Ovary (tissue), 9 donors: ENCODE measurements around the gene IRF1. TPM values are rescaled to one million over a fixed set of nuclear protein-coding genes. Genes with fewer than 3 reads are reported as not detected.

Source experiments
- DNase-seq, 5 donors: peaks; one replicate each; pipeline ENCODE4 v3.0.0-alpha.2; 2019 to 2020
- H3K27ac ChIP-seq, 2 donors: fragments of 200-600 bp; one replicate each; pipeline versions ENCODE4 v1.5.1 to v1.8.0; 2019 to 2022
- H3K27me3 ChIP-seq: fragments of 200-600 bp; one replicate; pipeline ENCODE4 v1.8.0; 2022
- H3K36me3 ChIP-seq: fragments of 200-600 bp; sonication (generic); one replicate; pipeline ENCODE4 v1.5.1; 2019
- H3K4me1 ChIP-seq: one replicate; pipeline ENCODE4 v1.8.1; 2013; ENCODE audit warnings: mild to moderate bottlenecking, moderate library complexity; ENCODE audit not compliant: insufficient read depth
- H3K4me3 ChIP-seq: fragments of 200-600 bp; sonication (generic); one replicate; pipeline ENCODE4 v1.5.1; 2017
- H3K9me3 ChIP-seq, 2 donors: fragments of 200-600 bp in 1 of 2; sonication (generic) in 1 of 2; one replicate each; pipeline versions ENCODE4 v1.5.1 to v1.8.1; 2013 to 2019; ENCODE audit warnings: mild to moderate bottlenecking in 1 of 2, moderate library complexity in 1 of 2
- EP300 ChIP-seq: sonication (generic); formaldehyde crosslinking; IDR thresholded peaks from one replicate; pipeline ENCODE4 v1.6.1; 2017; ENCODE audit warnings: antibody characterized with exemption
- POLR2A ChIP-seq: fragments of 450-650 bp; IDR thresholded peaks from one replicate; pipeline ENCODE4 v1.6.1; 2017; ENCODE audit warnings: antibody characterized with exemption, mild to moderate bottlenecking, moderate library complexity
- WGBS, 3 donors: extraction: QIAGEN DNeasy Blood & Tissue Kit in 1 of 3; methylation state at CpG; one replicate each; pipeline versions ENCODE4 v1.1.5 to v1.1.7; 2013 to 2017; 5-methylcytosine and 5-hydroxymethylcytosine counted together
- intact Hi-C, 4 donors: fragments of 100-400 bp; cut with DNase I; formaldehyde crosslinking; loops; one replicate each; pipeline versions ENCODE4 v1.11.0 to v1.15.1; 2022 to 2023
- polyA plus RNA-seq, 2 donors: library from polyadenylated mRNA; stranded (reverse); fragments of 200-250 nt in 1 of 2; fragments of 350-450 nt in 1 of 2; fragmentation: Illumina TruSeq in 1 of 2; extraction: RNeasy Lipid Tissue Mini Kit (QIAGEN cat#74804) in 1 of 2; gene quantifications; one replicate each; pipeline ENCODE4 v1.2.3, GENCODE V29; 2013 to 2014
- total RNA-seq, 7 donors: library from RNA; depleted of rRNA in 2 of 7; stranded (reverse); fragments of >200 nt in 2 of 7; fragmentation: NEBNext Ultra II Directional in 3 of 7; extraction: Animal tissue kit (Norgen Biotek cat#: 25700) in 3 of 7; gene quantifications; one replicate each; pipeline versions ENCODE4 v1.1.0 to v1.2.4, GENCODE V29; 2016 to 2023
- TF ChIP-seq, protein P1 (sequence below), 3 donors: fragments of 450-650 bp in 2 of 3; fragments of 200-600 bp in 1 of 3; IDR thresholded peaks; one replicate each; pipeline versions ENCODE4 v1.5.1 to v1.8.0; 2016 to 2022; ENCODE audit warnings: antibody characterized with exemption in 3 of 3, mild to moderate bottlenecking in 1 of 3
- donor health status: DM: no; HTN: no; CAD: no; lungs with moderate emphysema.
- donor health status: DM: no; HTN: no; CAD: no.
- donor health status: Bipolar disorder and iron deficiency.
- donor health status: DM: yes; HTN: yes; CAD: no.
- donor health status: DM: no; HTN: no; CAD: no.
- donor health status: DM: yes; HTN: yes; CAD: no.

The IRF1 gene
- total and polyA plus RNA-seq, 9 donors, result 17.3 to 126 (median 26.7) TPM

GRCh38 chr5:132501629-132501956 is 11.0 kb upstream of the IRF1 start:
- TF ChIP-seq, protein P1, sequence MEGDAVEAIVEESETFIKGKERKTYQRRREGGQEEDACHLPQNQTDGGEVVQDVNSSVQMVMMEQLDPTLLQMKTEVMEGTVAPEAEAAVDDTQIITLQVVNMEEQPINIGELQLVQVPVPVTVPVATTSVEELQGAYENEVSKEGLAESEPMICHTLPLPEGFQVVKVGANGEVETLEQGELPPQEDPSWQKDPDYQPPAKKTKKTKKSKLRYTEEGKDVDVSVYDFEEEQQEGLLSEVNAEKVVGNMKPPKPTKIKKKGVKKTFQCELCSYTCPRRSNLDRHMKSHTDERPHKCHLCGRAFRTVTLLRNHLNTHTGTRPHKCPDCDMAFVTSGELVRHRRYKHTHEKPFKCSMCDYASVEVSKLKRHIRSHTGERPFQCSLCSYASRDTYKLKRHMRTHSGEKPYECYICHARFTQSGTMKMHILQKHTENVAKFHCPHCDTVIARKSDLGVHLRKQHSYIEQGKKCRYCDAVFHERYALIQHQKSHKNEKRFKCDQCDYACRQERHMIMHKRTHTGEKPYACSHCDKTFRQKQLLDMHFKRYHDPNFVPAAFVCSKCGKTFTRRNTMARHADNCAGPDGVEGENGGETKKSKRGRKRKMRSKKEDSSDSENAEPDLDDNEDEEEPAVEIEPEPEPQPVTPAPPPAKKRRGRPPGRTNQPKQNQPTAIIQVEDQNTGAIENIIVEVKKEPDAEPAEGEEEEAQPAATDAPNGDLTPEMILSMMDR (IDR thresholded peaks at IDR 0.05), result no peak
- TF ChIP-seq EP300, result no peak
- no peak for TF ChIP-seq POLR2A

DNA sequence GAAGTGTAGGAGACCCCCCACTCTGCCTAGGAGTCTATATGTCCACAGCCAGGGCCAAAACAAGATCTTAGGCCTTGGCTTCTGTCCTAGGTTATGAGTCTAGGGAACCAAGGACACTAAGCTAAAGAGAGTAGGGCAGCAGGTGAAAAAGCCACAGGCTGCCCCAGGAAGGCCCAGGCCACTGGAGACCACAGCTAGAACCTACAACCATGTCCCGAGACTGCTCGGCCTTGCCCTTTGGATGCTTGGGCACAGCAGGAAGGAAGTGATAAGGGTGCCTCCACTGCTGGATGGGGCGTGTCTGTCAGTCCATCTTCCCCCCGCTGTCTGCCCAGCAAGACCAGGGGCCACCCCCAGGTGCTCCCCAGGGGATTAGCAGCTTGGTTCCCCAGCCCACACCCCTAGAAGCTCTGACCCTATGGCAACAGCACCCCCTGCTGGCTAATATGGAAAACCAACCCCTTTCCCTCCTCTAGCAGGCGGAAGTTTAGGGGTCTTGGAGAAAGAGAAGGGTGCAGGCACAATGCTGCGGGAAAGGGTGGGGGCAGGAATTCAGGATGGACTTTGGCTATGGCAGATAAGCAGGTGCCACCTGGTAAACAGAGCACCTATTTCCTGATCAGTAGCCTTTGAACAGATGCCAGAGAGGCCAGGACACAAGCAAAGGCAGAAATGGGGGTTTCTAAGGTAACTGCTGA is 10.5 kb upstream of the IRF1 start:
- DNase-seq, result peak in 3 of 5 donors; percentile 63 to 65 (median 65)
- 75 to 90% (median 84%) methylated on average over 6 of the region's 6 CpGs for WGBS, 3 donors

More at GRCh38 chr5:132501629-132501956, 11.0 kb upstream of the IRF1 start:
- Histone ChIP-seq H3K36me3 (no peaks in the 10 kb centered on the region), H3K27me3 (no peaks in the 10 kb centered on the region), H3K9me3 (no peaks in the 10 kb centered on the region), H3K4me3 (no peak overlapping the region), H3K4me1 (peaks cover 10% of the 10 kb centered on the region), H3K27ac (peak overlapping the region in 1 of 2 donors; percentile 31)
- peak in 1 of 5 donors; percentile 34 for DNase-seq
- 92 to 98% (median 93%) methylated on average over 4 of the region's 4 CpGs for WGBS, 3 donors
- intact Hi-C loops, result loop anchor here in 3 of 4 donors (2.0 to 5.0 kb wide), 2 partner anchors 114 to 115 kb away; no protein-coding TSS in a partner anchor

GRCh38 chr5:132500244-132500930 is 9.8 kb upstream of the IRF1 start:
- Histone ChIP-seq H3K27me3 (no peaks in the 10 kb centered on the region), H3K36me3 (no peaks in the 10 kb centered on the region), H3K27ac (peak overlapping the region in 1 of 2 donors; percentile 47), H3K4me3 (no peak overlapping the region), H3K4me1 (peaks cover 10% of the 10 kb centered on the region), H3K9me3 (no peaks in the 10 kb centered on the region)
- 94 to 95% (median 95%) methylated on average over 6 of the region's 6 CpGs for WGBS, 3 donors
- DNase-seq, result peak in 2 of 5 donors; percentile 15 to 35
- no peak for TF ChIP-seq POLR2A
- intact Hi-C loops, result loop anchor here in 3 of 4 donors (2.0 to 5.0 kb wide), 2 partner anchors 113 to 114 kb away; no protein-coding TSS in a partner anchor

More for the DNA sequence above, 10.5 kb upstream of the IRF1 start:
- TF ChIP-seq EP300 (no peak), POLR2A (no peak)
- TF ChIP-seq, protein P1 (IDR thresholded peaks at IDR 0.05), result peak; percentile 60 to 80 (median 61)
- no peak overlapping the region for H3K4me3 ChIP-seq
- peaks cover 10% of the 10 kb centered on the region for H3K4me1 ChIP-seq
- no peaks in the 10 kb centered on the region for H3K36me3 ChIP-seq
- peak overlapping the region in 1 of 2 donors; percentile 47 for H3K27ac ChIP-seq
- intact Hi-C loops, result loop anchor here in 3 of 4 donors (2.0 to 5.0 kb wide), 2 partner anchors 114 kb away; no protein-coding TSS in a partner anchor
- H3K27me3 ChIP-seq, result no peaks in the 10 kb centered on the region
- H3K9me3 ChIP-seq, result no peaks in the 10 kb centered on the region

GRCh38 chr5:132499440-132500243 is 9.1 kb upstream of the IRF1 start:
- peak in 2 of 5 donors; percentile 13 to 24 for DNase-seq
- WGBS, 3 donors, result 62 to 67% (median 66%) methylated on average over 9 of the region's 9 CpGs
- Histone ChIP-seq H3K9me3 (no peaks in the 10 kb centered on the region), H3K4me3 (no peak overlapping the region), H3K27ac (no peak overlapping the region), H3K36me3 (no peaks in the 10 kb centered on the region), H3K27me3 (no peaks in the 10 kb centered on the region), H3K4me1 (peaks cover 13% of the 10 kb centered on the region)
- intact Hi-C loops, result loop anchor here (2.0 to 10.0 kb wide), 5 partner anchors 82 to 865 kb away; partner anchors contain the start of gene RAPGEF6 (in 1 of the 4)
- no peak for TF ChIP-seq EP300
- TF ChIP-seq POLR2A, result no peak
- TF ChIP-seq, protein P1 (IDR thresholded peaks at IDR 0.05), result no peak
